Activated T-cell treated with anti-CD3 and anti-CD28 coated beads, Interleukin-2, amount 50 U/mL, for 72 hours (primary cell): Measurements from ENCODE around the gene KIDINS220. TPM values are rescaled to one million over a fixed set of nuclear protein-coding genes. Genes with fewer than 3 reads are reported as not detected.

Experiments used
- ATAC-seq, 2 donors: fragments of 150-1000 bp; cut with Tn5 transposase; replicated peaks in 1 of 2; 2 replicates each; pipeline ENCODE4 v1.10.0; 2021; ENCODE audit warnings: moderate library complexity in 2 of 2, mild to moderate bottlenecking in 1 of 2
- DNase-seq, 2 donors: peaks; one replicate each; pipeline ENCODE4 v3.0.0; 2021 to 2022; ENCODE audit warnings: mixed read lengths in 1 of 2
- H3K27ac Mint-ChIP-seq: one replicate; pipeline ENCODE4 v1.8.0; 2022; ENCODE audit warnings: mild to moderate bottlenecking, moderate library complexity, mixed read lengths
- H3K27me3 Mint-ChIP-seq: one replicate; pipeline ENCODE4 v1.8.0; 2022; ENCODE audit warnings: low read depth, mixed read lengths
- H3K36me3 Mint-ChIP-seq, 2 donors: one replicate each; pipeline ENCODE4 v1.8.0; 2022; ENCODE audit warnings: mixed read lengths in 2 of 2, mild to moderate bottlenecking in 1 of 2; ENCODE audit not compliant: insufficient read depth in 2 of 2
- H3K4me1 Mint-ChIP-seq: one replicate; pipeline ENCODE4 v1.8.0; 2022; ENCODE audit warnings: low read depth, mixed read lengths
- H3K4me3 Mint-ChIP-seq, 2 donors: one replicate each; pipeline ENCODE4 v1.8.0; 2022; ENCODE audit warnings: mild to moderate bottlenecking in 2 of 2, mixed read lengths in 2 of 2, moderate library complexity in 2 of 2
- H3K9me3 Mint-ChIP-seq, 2 donors: one replicate each; pipeline ENCODE4 v1.8.0; 2022; ENCODE audit warnings: mixed read lengths in 2 of 2
- total RNA-seq, 2 donors: library from RNA; stranded (reverse); gene quantifications; one replicate each; pipeline ENCODE4 v1.2.3, GENCODE V29; 2022

Gene KIDINS220
- 10 to 100 TPM; 31.4 to 39.6 TPM for total RNA-seq

GRCh38 chr2:8836971-8837794 lies at the start of gene KIDINS220:
KIDINS220 (minus strand) TSS chr2:8837613; CDS start chr2:8827093, 10,520 bp downstream.
- ATAC-seq = peak; percentile 96 to 97
- H3K9me3 Mint-ChIP-seq = no peaks in the 10 kb centered on the region
- peak within 1 kb of the TSS; percentile 90 to 99 for H3K4me3 Mint-ChIP-seq

GRCh38 chr2:8886876-8887275 lies 49.5 kb upstream of the KIDINS220 start:
- H3K27ac Mint-ChIP-seq = no peak overlapping the region
- H3K9me3 Mint-ChIP-seq = no peaks in the 10 kb centered on the region
- no peaks in the 10 kb centered on the region for H3K4me1 Mint-ChIP-seq
- DNase-seq (no peak), ATAC-seq (no peak)
- H3K4me3 Mint-ChIP-seq = no peak overlapping the region
- H3K27me3 Mint-ChIP-seq = no peaks in the 10 kb centered on the region
- H3K36me3 Mint-ChIP-seq = no peaks in the 10 kb centered on the region

More at GRCh38 chr2:8836971-8837794, at the start of gene KIDINS220:
- H3K4me1 Mint-ChIP-seq = peaks cover 36% of the 10 kb centered on the region
- H3K36me3 Mint-ChIP-seq = peaks cover 2% of the 10 kb centered on the region in 2 donors
- no peaks in the 10 kb centered on the region for H3K27me3 Mint-ChIP-seq
- H3K27ac Mint-ChIP-seq = peak within 1 kb of the TSS; percentile 98
- peak; percentile 84 to 85 for DNase-seq

- Mint-ChIP-seq H3K4me1 (no peaks in the 10 kb centered on the region), H3K27me3 (no peaks in the 10 kb centered on the region), H3K4me3 (no peak overlapping the region), H3K9me3 (no peaks in the 10 kb centered on the region), H3K36me3 (no peaks in the 10 kb centered on the region), H3K27ac (no peak overlapping the region)
- no peak for ATAC-seq
- no peak for DNase-seq
Observed at GRCh38 chr2:8886202-8886518, 48.7 kb upstream of the KIDINS220 start.

- Mint-ChIP-seq H3K27me3 (no peaks in the 10 kb centered on the region), H3K4me1 (no peaks in the 10 kb centered on the region), H3K36me3 (no peaks in the 10 kb centered on the region), H3K9me3 (no peaks in the 10 kb centered on the region), H3K4me3 (no peak overlapping the region), H3K27ac (no peak overlapping the region)
- ATAC-seq = no peak
- no peak for DNase-seq
Observed at GRCh38 chr2:8885449-8886201, 48.2 kb upstream of the KIDINS220 start.

GRCh38 chr2:8884812-8885211 lies 47.4 kb upstream of the KIDINS220 start:
- Mint-ChIP-seq H3K4me3 (no peak overlapping the region), H3K27ac (no peak overlapping the region), H3K9me3 (no peaks in the 10 kb centered on the region), H3K36me3 (no peaks in the 10 kb centered on the region), H3K4me1 (no peaks in the 10 kb centered on the region), H3K27me3 (no peaks in the 10 kb centered on the region)
- DNase-seq (no peak), ATAC-seq (no peak)

GRCh38 chr2:8882094-8882493 lies 44.7 kb upstream of the KIDINS220 start:
- DNase-seq = no peak
- H3K9me3 Mint-ChIP-seq = no peaks in the 10 kb centered on the region

GRCh38 chr2:8877894-8878293 lies 40.5 kb upstream of the KIDINS220 start:
- no peaks in the 10 kb centered on the region for H3K27me3 Mint-ChIP-seq
- ATAC-seq (no peak), DNase-seq (no peak)
- no peaks in the 10 kb centered on the region for H3K4me1 Mint-ChIP-seq
- no peak overlapping the region for H3K27ac Mint-ChIP-seq
- H3K9me3 Mint-ChIP-seq = no peaks in the 10 kb centered on the region
- no peak overlapping the region for H3K4me3 Mint-ChIP-seq
- no peaks in the 10 kb centered on the region for H3K36me3 Mint-ChIP-seq

More at GRCh38 chr2:8882094-8882493, 44.7 kb upstream of the KIDINS220 start:
- ATAC-seq = no peak
- no peaks in the 10 kb centered on the region for H3K4me1 Mint-ChIP-seq
- no peaks in the 10 kb centered on the region for H3K27me3 Mint-ChIP-seq
- no peaks in the 10 kb centered on the region for H3K36me3 Mint-ChIP-seq
- no peak overlapping the region for H3K4me3 Mint-ChIP-seq
- no peak overlapping the region for H3K27ac Mint-ChIP-seq

GRCh38 chr2:8877332-8877731 lies 39.9 kb upstream of the KIDINS220 start:
- Mint-ChIP-seq H3K27ac (no peak overlapping the region), H3K4me3 (no peak overlapping the region), H3K4me1 (no peaks in the 10 kb centered on the region), H3K36me3 (no peaks in the 10 kb centered on the region), H3K9me3 (no peaks in the 10 kb centered on the region), H3K27me3 (no peaks in the 10 kb centered on the region)
- ATAC-seq = no peak
- DNase-seq = no peak

- no peak for DNase-seq
- Mint-ChIP-seq H3K27ac (no peak overlapping the region), H3K27me3 (no peaks in the 10 kb centered on the region), H3K9me3 (no peaks in the 10 kb centered on the region), H3K4me3 (no peak overlapping the region), H3K4me1 (no peaks in the 10 kb centered on the region), H3K36me3 (no peaks in the 10 kb centered on the region)
- no peak for ATAC-seq
Observed at GRCh38 chr2:8876628-8877027, 39.2 kb upstream of the KIDINS220 start.

GRCh38 chr2:8872821-8873432 lies 35.5 kb upstream of the KIDINS220 start:
- Mint-ChIP-seq H3K9me3 (no peaks in the 10 kb centered on the region), H3K27me3 (no peaks in the 10 kb centered on the region), H3K4me1 (no peaks in the 10 kb centered on the region), H3K4me3 (no peak overlapping the region), H3K27ac (no peak overlapping the region), H3K36me3 (no peaks in the 10 kb centered on the region)
- ATAC-seq (no peak), DNase-seq (no peak)

GRCh38 chr2:8870441-8870840 lies 33.0 kb upstream of the KIDINS220 start:
- Mint-ChIP-seq H3K9me3 (no peaks in the 10 kb centered on the region), H3K4me1 (no peaks in the 10 kb centered on the region), H3K36me3 (no peaks in the 10 kb centered on the region), H3K27ac (no peak overlapping the region), H3K27me3 (no peaks in the 10 kb centered on the region), H3K4me3 (no peak overlapping the region)
- DNase-seq (no peak), ATAC-seq (no peak)

- ATAC-seq (no peak), DNase-seq (no peak)
- no peak overlapping the region for H3K27ac Mint-ChIP-seq
- no peaks in the 10 kb centered on the region for H3K36me3 Mint-ChIP-seq
- no peaks in the 10 kb centered on the region for H3K9me3 Mint-ChIP-seq
- no peak overlapping the region for H3K4me3 Mint-ChIP-seq
- H3K27me3 Mint-ChIP-seq = no peaks in the 10 kb centered on the region
- H3K4me1 Mint-ChIP-seq = no peaks in the 10 kb centered on the region
Observed at GRCh38 chr2:8867363-8867762, 29.9 kb upstream of the KIDINS220 start.

- H3K4me3 Mint-ChIP-seq = no peak overlapping the region
- H3K9me3 Mint-ChIP-seq = no peaks in the 10 kb centered on the region
- H3K27ac Mint-ChIP-seq = no peak overlapping the region
- no peaks in the 10 kb centered on the region for H3K36me3 Mint-ChIP-seq
- H3K4me1 Mint-ChIP-seq = no peaks in the 10 kb centered on the region
- DNase-seq (no peak), ATAC-seq (no peak)
- no peaks in the 10 kb centered on the region for H3K27me3 Mint-ChIP-seq
Observed at GRCh38 chr2:8863331-8863953, 26.0 kb upstream of the KIDINS220 start.
